ENCODE results near the gene KNTC1.
"Not testable (repeated sequence)": the region's sequence is repeated elsewhere in the genome, so short reads cannot be mapped to it uniquely, and the experiment has no call there.

The KNTC1 gene

DNA sequence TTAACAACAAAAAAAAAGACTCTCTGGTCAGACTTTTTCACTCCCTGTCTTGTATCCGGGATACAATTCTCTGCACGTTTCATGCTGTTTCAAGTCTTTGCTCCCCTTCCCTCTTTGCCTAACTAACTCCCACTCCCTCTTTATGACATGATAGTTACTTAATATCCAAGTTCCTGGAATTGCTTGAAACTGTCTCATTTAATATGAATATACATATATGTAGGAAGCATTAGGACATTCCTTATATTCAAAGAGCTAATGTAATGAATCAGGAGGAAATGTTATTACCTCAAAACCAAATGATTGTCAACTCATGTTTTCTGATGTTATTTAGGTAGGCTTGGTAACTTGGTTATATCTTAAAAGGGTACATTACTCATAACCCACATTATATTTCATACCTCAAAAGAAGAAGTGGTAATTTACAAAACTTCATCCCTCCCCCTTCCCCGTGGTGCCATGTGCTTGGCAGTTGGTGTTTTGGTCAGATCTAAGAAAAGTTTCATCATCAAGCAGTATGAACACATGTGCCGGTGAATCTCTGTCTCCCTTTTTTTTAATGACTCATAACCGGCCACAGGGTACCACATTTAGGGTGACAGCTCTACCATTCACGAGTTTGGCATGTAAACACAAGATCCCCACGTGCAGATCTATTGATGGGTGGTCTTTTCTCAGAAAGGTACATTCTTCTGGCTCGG, 119.6 kb downstream of the KNTC1 start:
- no peak for DNase-seq (ENCODE audit: low read depth)

DNA sequence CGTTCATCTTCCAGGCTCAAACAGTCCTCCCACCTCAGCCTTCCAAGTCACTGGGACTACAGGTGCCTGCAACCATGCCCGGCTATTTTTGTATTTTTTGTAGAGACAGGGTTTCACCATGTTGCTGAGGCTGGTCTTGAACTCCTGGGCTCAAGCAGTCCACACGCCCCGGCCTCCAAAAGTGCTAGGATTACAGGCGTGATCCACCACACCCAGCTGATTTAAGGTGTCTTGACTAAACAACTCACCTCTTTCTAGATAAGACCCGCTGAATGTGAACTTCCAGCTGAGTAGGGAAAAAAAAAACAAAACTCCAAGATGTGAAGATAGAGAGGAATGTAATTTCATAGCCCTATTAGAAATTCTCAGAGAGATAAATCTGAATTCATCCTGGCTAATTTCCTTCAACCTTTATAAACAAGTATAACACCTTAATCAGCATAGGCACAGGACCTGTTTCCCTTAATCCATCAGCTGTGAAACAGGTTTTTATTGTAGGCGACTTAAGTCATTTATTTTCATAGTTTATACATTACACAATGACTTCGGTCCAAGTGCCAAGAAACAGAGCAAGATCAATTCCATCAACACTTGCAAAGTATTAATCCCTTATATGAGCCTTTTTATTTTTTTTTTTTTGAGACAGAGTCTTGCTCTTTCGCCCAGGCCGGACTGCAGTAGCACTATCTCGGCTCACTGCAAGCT, 124.6 kb downstream of the KNTC1 start:
- no peak for DNase-seq (ENCODE audit: low read depth)

DNA sequence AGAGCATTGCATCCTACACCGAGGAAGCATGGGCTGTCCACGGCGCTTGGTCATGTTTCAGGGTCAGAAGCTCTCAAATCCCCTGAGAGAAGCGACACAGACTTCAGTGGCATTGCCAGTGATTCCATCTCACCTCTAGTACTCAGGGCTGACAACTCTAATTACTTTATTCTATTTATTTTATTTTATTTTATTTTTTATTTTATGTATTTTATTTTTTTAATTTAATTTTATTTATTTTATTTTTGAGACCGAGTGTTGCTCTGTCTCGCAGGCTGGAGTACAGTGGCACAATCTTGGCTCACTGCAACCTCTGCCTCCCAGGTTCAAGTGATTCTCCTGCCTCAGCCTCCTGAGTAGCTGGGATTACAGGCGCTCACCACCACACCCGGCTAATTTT, 126.2 kb downstream of the KNTC1 start:
- DNase-seq (ENCODE audit: low read depth), result not testable (repeated sequence)

DNA sequence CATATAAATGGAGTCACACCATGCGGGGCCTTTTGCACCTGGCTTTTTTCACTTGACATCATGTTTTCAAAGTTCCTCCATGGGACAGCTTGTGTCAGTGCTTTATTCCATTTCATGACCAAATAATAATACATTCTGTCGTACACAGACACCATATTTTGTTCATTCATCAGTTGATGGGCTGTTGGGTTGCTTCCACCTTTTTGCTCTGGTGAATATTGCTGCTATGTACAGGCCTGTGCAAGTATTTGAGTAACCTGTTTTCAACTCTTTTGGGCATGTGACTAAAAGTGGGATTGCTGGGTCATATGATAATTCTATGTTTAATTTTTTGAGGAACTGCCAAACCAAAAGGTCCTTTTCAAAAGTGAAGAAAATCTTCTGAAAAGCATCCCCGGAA, 129.2 kb downstream of the KNTC1 start:
- no peak for DNase-seq (ENCODE audit: low read depth)

DNA sequence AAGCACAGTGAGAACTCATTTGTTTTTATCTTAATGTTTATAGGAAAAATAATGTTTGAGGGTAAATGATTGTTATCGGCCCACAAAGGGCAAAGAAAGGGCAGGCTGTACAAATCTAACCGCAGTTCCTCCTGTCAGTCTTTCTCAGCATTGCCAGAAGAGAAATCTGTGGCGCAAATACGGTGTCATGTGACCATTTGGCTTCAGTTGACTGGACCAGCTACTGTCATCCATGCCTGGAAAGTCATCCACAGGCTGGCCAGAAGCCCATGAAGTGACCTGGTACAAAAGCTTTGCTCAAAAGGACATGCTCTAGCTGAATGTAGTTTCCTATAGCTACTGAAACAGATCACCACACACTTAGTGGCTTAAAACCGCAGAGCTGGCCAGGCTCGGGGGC, 132.5 kb downstream of the KNTC1 start:
- DNase-seq (ENCODE audit: low read depth), result no peak

DNA sequence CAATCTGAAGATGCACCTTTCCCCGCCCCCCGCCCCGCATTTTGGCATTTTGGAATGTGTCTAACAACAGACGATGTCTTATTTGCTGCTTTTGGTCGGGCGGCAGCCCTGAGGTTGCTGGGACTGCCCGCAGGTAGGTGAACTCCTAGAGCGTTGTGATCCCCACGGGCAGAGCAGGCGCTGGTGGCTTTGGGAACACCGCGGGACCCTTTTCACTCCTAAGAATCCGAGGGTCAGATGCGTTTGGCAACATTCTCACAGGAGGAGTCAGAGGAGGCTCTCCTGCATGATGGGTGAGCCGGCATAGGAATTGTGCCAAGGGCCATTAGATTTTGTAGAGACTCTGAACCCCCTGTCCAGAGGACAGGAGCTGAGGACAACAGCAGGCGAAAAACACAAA, 134.2 kb downstream of the KNTC1 start:
- DNase-seq (ENCODE audit: low read depth), result no peak

- no peak for DNase-seq (ENCODE audit: low read depth)
Observed at GRCh38 chr12:122661938-122662337, 134.9 kb downstream of the KNTC1 start.

- DNase-seq (ENCODE audit: low read depth), result no peak
Observed at GRCh38 chr12:122665349-122665748, 138.3 kb downstream of the KNTC1 start.

DNA sequence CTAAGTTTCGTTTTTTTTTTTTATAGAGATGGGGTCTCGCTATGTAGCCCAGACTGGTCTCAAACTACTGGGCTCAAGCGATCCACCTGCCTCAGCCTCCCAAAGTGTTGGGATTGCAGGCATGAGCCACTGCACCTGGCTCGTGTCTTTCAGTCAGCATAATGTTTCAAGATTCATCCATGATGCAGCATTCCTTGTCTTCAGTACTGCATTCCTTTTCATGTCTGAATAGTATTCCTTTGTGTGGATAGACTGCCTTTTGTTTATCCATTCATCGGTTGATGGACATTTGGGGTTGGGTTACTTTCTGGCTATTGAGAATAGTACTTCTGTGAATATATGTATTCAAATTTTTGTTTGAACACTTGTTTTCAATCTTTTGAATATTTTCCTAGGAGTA, 138.7 kb downstream of the KNTC1 start:
- DNase-seq (ENCODE audit: low read depth), result no peak

DNA sequence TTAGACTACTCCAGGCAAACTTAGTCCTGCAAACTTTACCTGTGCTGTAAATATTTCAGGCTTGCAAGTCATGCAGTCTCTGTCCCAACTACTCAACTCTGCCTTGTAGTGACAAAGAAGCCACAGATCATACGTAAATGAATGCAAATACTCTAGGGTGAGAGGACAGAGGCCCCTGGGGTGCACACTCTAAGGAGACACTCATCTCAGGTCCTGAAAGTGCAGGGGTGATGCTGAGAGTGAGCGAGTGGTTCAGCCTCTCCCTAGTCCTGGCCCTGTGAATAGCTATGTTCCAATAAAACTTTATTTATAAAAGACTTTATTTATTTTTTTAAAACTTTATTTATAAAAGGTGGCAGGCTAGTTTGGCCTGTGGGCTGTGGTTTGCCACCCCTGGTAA, 141.2 kb downstream of the KNTC1 start:
- no peak for DNase-seq (ENCODE audit: low read depth)

GRCh38 chr12:122669397-122670070, 142.5 kb downstream of the KNTC1 start:
- peak; percentile 62 for DNase-seq (ENCODE audit: low read depth)

DNA sequence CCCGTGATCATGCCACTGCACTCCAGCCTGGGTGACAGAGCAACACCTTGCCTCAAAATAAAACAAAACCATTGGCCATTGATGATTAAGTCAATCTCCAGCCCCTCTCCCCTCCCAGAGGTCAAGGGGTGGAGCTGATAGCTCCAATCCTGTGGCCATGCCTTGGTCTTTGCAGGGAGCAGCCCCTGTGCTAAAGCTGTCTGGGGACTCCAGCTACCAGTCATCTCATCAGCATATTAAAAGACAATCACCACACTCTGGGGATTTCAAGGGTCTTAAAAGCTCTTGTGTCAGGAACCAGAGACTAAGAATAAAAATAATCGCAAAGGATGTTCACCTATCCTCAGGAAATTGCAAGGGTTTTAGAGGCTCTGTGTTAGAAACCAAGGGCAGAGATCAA, 145.5 kb downstream of the KNTC1 start:
- no peak for DNase-seq (ENCODE audit: low read depth)

Measured in stromal cell of bone marrow (primary cell).